GM12878 (cell line): Measurements from ENCODE around the gene TBC1D32. TPM values are rescaled to one million over a fixed set of nuclear protein-coding genes. Genes with fewer than 3 reads are reported as not detected.

Experiments used
- ATAC-seq: fragments of 200-7000 bp; cut with Tn5 transposase; 3 replicates; pipeline ENCODE4 v1.9.1; 2020; ENCODE audit warnings: mild to moderate bottlenecking, moderate library complexity
- BruUV-seq: library from RNA; stranded (reverse); fragments of 400-500 nt; replicated peaks from 2 replicates; lab custom pipeline; 2021; lab: Mats Ljungman, UMichigan
- CTCF ChIA-PET: fragments of 300-600 bp; sonication (Branson Sonifier 250); formaldehyde crosslinking; extraction: SDS; loops from one replicate; lab custom pipeline; 2021; ENCODE audit warnings: inconsistent platforms; lab: Yijun Ruan, JAX
- POLR2A ChIA-PET: fragments of 350-600 bp; formaldehyde crosslinking; extraction: SDS; loops from one replicate; lab custom pipeline; 2021; ENCODE audit warnings: inconsistent platforms; lab: Charles Lee
- RAD21 ChIA-PET: fragments of 300-600 bp; sonication (Branson Sonifier 250); formaldehyde crosslinking; loops from one replicate; lab custom pipeline; 2023; ENCODE audit warnings: antibody characterized with exemption; ENCODE audit not compliant: unreplicated experiment; lab: Charles Lee
- SMC1A ChIA-PET: fragments of 300-600 bp; sonication (Branson Sonifier 250); formaldehyde crosslinking; loops from one replicate; lab custom pipeline; 2023; ENCODE audit not compliant: unreplicated experiment, uncharacterized antibody; lab: Charles Lee
- DNase-seq: peaks from one replicate; pipeline ENCODE4 v3.0.0-alpha.2; 2011; ENCODE audit warnings: low read depth, low spot score
- FAIRE-seq: peaks from 3 replicates; lab custom pipeline; 2011; peaks lifted over from hg19 to GRCh38; lab: Jason Lieb, UNC
- H2AFZ ChIP-seq: 2 replicates; pipeline ENCODE4 v1.6.0; 2011; ENCODE audit warnings: low read depth, low read length, control low read depth; ENCODE audit not compliant: control insufficient read depth
- H3K27ac ChIP-seq: 2 replicates; pipeline ENCODE4 v1.5.1; 2011; ENCODE audit warnings: control low read depth; ENCODE audit not compliant: control insufficient read depth, insufficient read depth
- H3K27me3 ChIP-seq, 2 experiments: replicated peaks in 1 of 2; 2 replicates each; pipeline versions ENCODE4 v1.6.0 to v1.6.1; 2011; ENCODE audit warnings: low read length in 1 of 2; ENCODE audit not compliant: control insufficient read depth in 2 of 2, insufficient read depth in 2 of 2
- H3K36me3 ChIP-seq, 2 experiments: 2 replicates each; pipeline ENCODE4 v1.5.1; 2011; ENCODE audit warnings: low read length in 1 of 2; ENCODE audit not compliant: control insufficient read depth in 2 of 2, insufficient read depth in 2 of 2
- H3K4me1 ChIP-seq: 2 replicates; pipeline ENCODE4 v1.6.1; 2011; ENCODE audit warnings: mild to moderate bottlenecking, low read length, moderate library complexity, mixed read lengths; ENCODE audit not compliant: control insufficient read depth, insufficient read depth
- H3K4me2 ChIP-seq: 2 replicates; pipeline ENCODE4 v1.6.0; 2011; ENCODE audit warnings: control low read depth; ENCODE audit not compliant: control insufficient read depth, insufficient read depth
- H3K4me3 ChIP-seq: fragments of 200-600 bp; sonication (generic); 2 replicates; pipeline ENCODE4 v1.5.1; 2016
- H3K79me2 ChIP-seq: 2 replicates; pipeline ENCODE4 v1.6.0; 2011; ENCODE audit warnings: low read length; ENCODE audit not compliant: control insufficient read depth, insufficient read depth
- H3K9ac ChIP-seq: 2 replicates; pipeline ENCODE4 v1.8.0; 2011; ENCODE audit warnings: low read length, control low read depth, mixed read lengths; ENCODE audit not compliant: control insufficient read depth, insufficient read depth
- H3K9me3 ChIP-seq: replicated peaks from 3 replicates; pipeline ENCODE4 v1.5.1; 2011; ENCODE audit warnings: mild to moderate bottlenecking, low read length; ENCODE audit not compliant: control insufficient read depth, insufficient read depth
- H4K20me1 ChIP-seq: 2 replicates; pipeline ENCODE4 v1.6.0; 2011; ENCODE audit not compliant: control insufficient read depth, insufficient read depth
- ATF7 ChIP-seq: fragments of 450-650 bp; IDR thresholded peaks from 2 replicates; pipeline ENCODE4 v1.6.1; 2016; ENCODE audit warnings: low read depth, mild to moderate bottlenecking
- CBFB ChIP-seq: IDR thresholded peaks from 2 replicates; pipeline ENCODE4 v1.6.1; 2016; ENCODE audit warnings: antibody characterized with exemption, low read depth
- CBX3 ChIP-seq: fragments of 200-600 bp; sonication (generic); IDR thresholded peaks from 2 replicates; pipeline ENCODE4 v1.6.1; 2016; ENCODE audit warnings: low read depth, borderline replicate concordance
- EED ChIP-seq: sonication (generic); IDR thresholded peaks from 2 replicates; pipeline ENCODE4 v1.6.1; 2016; ENCODE audit warnings: antibody characterized with exemption, low read depth
- EP300 ChIP-seq, 2 experiments: fragments of 150-350 bp in 1 of 2; IDR thresholded peaks; 2 replicates each; pipeline ENCODE4 v1.6.1; 2011 to 2012; ENCODE audit warnings: low read depth in 2 of 2, low read length in 2 of 2, borderline replicate concordance in 1 of 2, improper control_type of control experiment in 1 of 2, inconsistent platforms in 1 of 2; ENCODE audit not compliant: control insufficient read depth in 1 of 2
- EZH2 ChIP-seq: IDR thresholded peaks from 2 replicates; pipeline ENCODE4 v1.6.1; 2012; ENCODE audit warnings: low read depth, mild to moderate bottlenecking, control low read depth, inconsistent platforms, low read length, borderline replicate concordance; ENCODE audit not compliant: control insufficient read depth
- GATAD2B ChIP-seq: fragments of 450-650 bp; conservative IDR thresholded peaks from 2 replicates; pipeline ENCODE4 v1.6.1; 2017; ENCODE audit warnings: low read depth, mild to moderate bottlenecking, moderate library complexity
- HDGF ChIP-seq: fragments of 450-650 bp; IDR thresholded peaks from 2 replicates; pipeline ENCODE4 v1.6.1; 2016; ENCODE audit warnings: antibody characterized with exemption
- IRF4 ChIP-seq: IDR thresholded peaks from 2 replicates; pipeline ENCODE4 v1.6.1; 2011; ENCODE audit warnings: low read depth, low read length
- JUNB ChIP-seq: IDR thresholded peaks from 2 replicates; pipeline ENCODE4 v1.6.1; 2016; ENCODE audit warnings: antibody characterized with exemption, mild to moderate bottlenecking
- PAX8 ChIP-seq: fragments of 450-650 bp; IDR thresholded peaks from 2 replicates; pipeline ENCODE4 v1.6.1; 2017; ENCODE audit warnings: mild to moderate bottlenecking, moderate library complexity
- PKNOX1 ChIP-seq: fragments of 450-650 bp; IDR thresholded peaks from 2 replicates; pipeline ENCODE4 v1.6.1; 2016; ENCODE audit warnings: mild to moderate bottlenecking
- RFX5 ChIP-seq: IDR thresholded peaks from 2 replicates; pipeline ENCODE4 v1.6.1; 2011; ENCODE audit warnings: low read depth, low read length, improper control_type of control experiment
- SREBF2 ChIP-seq: IDR thresholded peaks from 2 replicates; pipeline ENCODE4 v1.6.1; 2012; ENCODE audit warnings: mild to moderate bottlenecking, low read length
- STAT3 ChIP-seq: IDR thresholded peaks from 2 replicates; pipeline ENCODE4 v1.6.1; 2011; ENCODE audit warnings: low read depth, low read length, improper control_type of control experiment
- TARDBP ChIP-seq: IDR thresholded peaks from 2 replicates; pipeline ENCODE4 v1.6.1; 2016; ENCODE audit warnings: borderline replicate concordance
- TCF12 ChIP-seq: IDR thresholded peaks from 2 replicates; pipeline ENCODE4 v1.6.1; 2011; ENCODE audit warnings: low read depth, mild to moderate bottlenecking, low read length
- WRNIP1 ChIP-seq: IDR thresholded peaks from 2 replicates; pipeline ENCODE4 v1.6.1; 2011; ENCODE audit warnings: low read depth, low read length, improper control_type of control experiment, borderline replicate concordance
- ZNF24 ChIP-seq: fragments of 450-650 bp; IDR thresholded peaks from 2 replicates; pipeline ENCODE4 v1.6.1; 2017; ENCODE audit warnings: antibody characterized with exemption, mild to moderate bottlenecking
- WGBS: methylation state at CpG from one replicate; pipeline ENCODE4 v1.1.6; 2016; ENCODE audit warnings: low lambda C conversion rate; ENCODE audit not compliant: insufficient replicate concordance, insufficient coverage; ENCODE audit errors: missing lambda C conversion rate; 5-methylcytosine and 5-hydroxymethylcytosine counted together
- in situ Hi-C: fragments of 300-500 bp; cut with MboI; formaldehyde crosslinking; loops from 9 replicates; pipeline ENCODE4 v1.14.3; 2018; ENCODE audit warnings: mixed read lengths
- intact Hi-C: fragments of 100-400 bp; cut with micrococcal nuclease; formaldehyde crosslinking; loops from one replicate; pipeline ENCODE4 v1.14.2; 2022; ENCODE audit not compliant: unreplicated experiment
- polyA plus RNA-seq, 11 experiments: library from polyadenylated mRNA; depleted of rRNA in 4 of 11; unstranded in 6 of 11; stranded (reverse) in 5 of 11; fragments of >200 nt; fragmentation: Nextera tagmentation in 4 of 11; fragmentation: Illumina TruSeq in 1 of 11; extraction: Ambion mirVana in 4 of 11; extraction: Trizol in 1 of 11; gene quantifications; 1 replicate in 1 of 11; 2 replicates in 10 of 11; pipeline versions ENCODE4 v1.2.1 to v1.2.3, GENCODE V29; 2011 to 2016; ENCODE audit warnings: inconsistent platforms in 2 of 11, missing spikeins in 2 of 11, low read depth in 1 of 11
- total RNA-seq, 4 experiments: library from RNA; depleted of rRNA in 3 of 4; stranded (reverse); fragments of >200 nt in 3 of 4; fragmentation: Illumina TruSeq in 1 of 4; extraction: Trizol in 1 of 4; gene quantifications; 2 replicates each; pipeline versions ENCODE4 v1.2.1 to v1.2.3, GENCODE V29; 2013 to 2021

TBC1D32 gene
- total and polyA plus RNA-seq, 10 of the 15 experiments (the other 5 are each of a cell fraction or from before 2014, with no cell fraction given) = 2.2 to 10.2 (median 4.1) TPM

GRCh38 chr6:121297694-121298093, 36.6 kb downstream of the TBC1D32 start:
- H3K9me3 ChIP-seq = no peaks in the 10 kb centered on the region
- ATAC-seq (no peak), FAIRE-seq (no peak), DNase-seq (no peak)
- RAD21 ChIA-PET = no interaction called here
- no TSS peak for BruUV-seq
- TF ChIP-seq JUNB (no peak), CBFB (no peak), WRNIP1 (no peak), PKNOX1 (no peak), TCF12 (no peak), EP300 (IDR thresholded peaks at IDR 0.05; ENCODE audit: borderline replicate concordance in 1 of 2, control insufficient read depth in 1 of 2, low read depth in 2 of 2, low read length in 2 of 2) (no peak), STAT3 (no peak), GATAD2B (no peak), ATF7 (no peak), ZNF24 (no peak), RFX5 (no peak), EZH2 (no peak), EED (no peak), SREBF2 (no peak), PAX8 (no peak), HDGF (no peak), IRF4 (no peak), TARDBP (no peak), CBX3 (no peak)
- in situ Hi-C loops = no loop called here
- no peak overlapping the region for H3K27ac ChIP-seq
- 100% methylated on average over 1 of the region's 1 CpG for WGBS
- CTCF ChIA-PET = no interaction called here
- no peak overlapping the region for H2AFZ ChIP-seq
- POLR2A ChIA-PET = no interaction called here
- H3K4me2 ChIP-seq = no peak overlapping the region
- no peak overlapping the region for H3K4me3 ChIP-seq
- H4K20me1 ChIP-seq = no peaks in the 10 kb centered on the region
- H3K9ac ChIP-seq = no peak overlapping the region
- no peaks in the 10 kb centered on the region for H3K36me3 ChIP-seq
- H3K4me1 ChIP-seq = no peaks in the 10 kb centered on the region
- intact Hi-C loops = no loop called here
- SMC1A ChIA-PET = no interaction called here
- no peaks in the 10 kb centered on the region for H3K27me3 ChIP-seq
- H3K79me2 ChIP-seq = no peaks in the 10 kb centered on the region
